ENCODE data around the gene C16orf89.
"Not testable (repeated sequence)": the region's sequence is repeated elsewhere in the genome, so short reads cannot be mapped to it uniquely, and the experiment has no call there.

DNA sequence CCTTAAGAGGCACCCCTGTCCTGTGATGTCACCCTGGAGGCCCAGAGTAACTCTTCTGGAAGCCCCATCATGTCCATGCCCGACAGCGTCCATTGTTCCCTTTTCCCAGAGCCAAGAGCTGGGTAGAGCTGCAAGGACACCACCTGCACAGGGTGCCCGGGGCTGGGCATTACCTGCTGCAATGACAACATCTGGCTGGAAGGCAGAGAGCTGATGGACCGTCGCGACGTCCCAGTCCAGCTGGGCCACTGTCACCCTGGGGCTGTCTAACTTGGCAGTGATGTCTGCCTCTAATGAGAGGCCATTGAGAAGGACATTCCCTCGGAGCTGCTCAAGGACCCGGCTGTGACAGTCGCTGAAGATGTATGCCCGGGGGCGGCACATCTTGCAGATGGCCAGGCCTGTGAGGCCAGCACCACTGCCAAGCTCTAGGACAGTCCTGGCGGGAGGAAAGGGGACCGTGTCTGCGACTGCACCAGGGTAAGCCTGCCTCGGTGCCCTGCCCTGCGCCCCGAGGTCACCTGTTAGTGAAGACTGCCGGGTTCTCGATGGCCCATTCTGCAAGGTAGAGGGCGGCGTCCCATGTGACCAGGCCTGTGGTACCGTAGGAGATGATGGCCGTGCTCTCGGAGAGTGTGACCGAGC is 24.3 kb upstream of the C16orf89 start:
- not testable (repeated sequence) for TF ChIP-seq CTCF (conservative IDR thresholded peaks at IDR 0.05; ENCODE audit: low read depth, low read length); EZH2 (IDR thresholded peaks at IDR 0.05; ENCODE audit: low read length, unreplicated experiment); EZH2phosphoT487 (IDR thresholded peaks at IDR 0.05; ENCODE audit: borderline replicate concordance, low read length)
